H7 (cell line): ENCODE measurements around the gene MANSC4. TPM values are rescaled to one million over a fixed set of nuclear protein-coding genes. Genes with fewer than 3 reads are reported as not detected.
"Not testable (repeated sequence)": the region's sequence is repeated elsewhere in the genome, so short reads cannot be mapped to it uniquely, and the experiment has no call there.

Experiments used
- DNase-seq: peaks from one replicate; pipeline ENCODE4 v3.0.0; 2012
- H3K27me3 ChIP-seq: 2 replicates; pipeline ENCODE4 v1.6.0; 2011; ENCODE audit warnings: mild to moderate bottlenecking, low read length; ENCODE audit not compliant: control insufficient read depth, insufficient read depth
- H3K36me3 ChIP-seq: replicated peaks from 2 replicates; pipeline ENCODE4 v1.5.1; 2011; ENCODE audit warnings: low read length; ENCODE audit not compliant: control insufficient read depth, insufficient read depth
- H3K4me3 ChIP-seq: 2 replicates; pipeline ENCODE4 v1.5.1; 2011; ENCODE audit warnings: low read depth, mild to moderate bottlenecking, control low read depth, low read length, moderate library complexity; ENCODE audit not compliant: insufficient read depth
- total RNA-seq: library from RNA; depleted of rRNA; stranded (reverse); fragments of >200 nt; shearing (Covaris generic); gene quantifications from 2 replicates; pipeline ENCODE4 v1.2.3, GENCODE V29; 2014; rRNA removed

Gene MANSC4
- total RNA-seq, 1 experiment from 2014 or later: not detected

- Histone ChIP-seq H3K4me3 (no peak overlapping the region), H3K27me3 (no peaks in the 10 kb centered on the region), H3K36me3 (no peaks in the 10 kb centered on the region; the same call in none of the 2 replicates)
- DNase-seq: no peak
These were observed 25.2 kb downstream of the MANSC4 start for GRCh38 chr12:27754795-27755194.

- DNase-seq: no peak
- Histone ChIP-seq H3K36me3 (no peaks in the 10 kb centered on the region; the same call in none of the 2 replicates), H3K27me3 (no peaks in the 10 kb centered on the region), H3K4me3 (no peak overlapping the region)
These were observed 28.5 kb downstream of the MANSC4 start for GRCh38 chr12:27751386-27752047.

- Histone ChIP-seq H3K36me3 (peaks cover 3% of the 10 kb centered on the region), H3K27me3 (no peaks in the 10 kb centered on the region), H3K4me3 (no peak overlapping the region)
- no peak for DNase-seq
These were observed 32.8 kb downstream of the MANSC4 start for GRCh38 chr12:27747111-27747820.

GRCh38 chr12:27745734-27746133 lies 34.3 kb downstream of the MANSC4 start:
- H3K36me3 ChIP-seq, H3K27me3 ChIP-seq, DNase-seq, H3K4me3 ChIP-seq: not testable (repeated sequence)

GRCh38 chr12:27743601-27744000 lies 36.4 kb downstream of the MANSC4 start:
- no peak for DNase-seq
- Histone ChIP-seq H3K27me3 (no peaks in the 10 kb centered on the region), H3K36me3 (peaks cover 3% of the 10 kb centered on the region), H3K4me3 (no peak overlapping the region)

- not testable (repeated sequence) for DNase-seq, H3K36me3 ChIP-seq, H3K27me3 ChIP-seq, H3K4me3 ChIP-seq
These were observed 45.7 kb downstream of the MANSC4 start for GRCh38 chr12:27734321-27734720.

GRCh38 chr12:27733791-27734190 lies 46.2 kb downstream of the MANSC4 start:
- H3K36me3 ChIP-seq: peaks cover 2% of the 10 kb centered on the region; the same call in 1 of the 2 replicates
- H3K27me3 ChIP-seq: no peaks in the 10 kb centered on the region
- H3K4me3 ChIP-seq: no peak overlapping the region
- no peak for DNase-seq

GRCh38 chr12:27733052-27733656 lies 46.9 kb downstream of the MANSC4 start:
- H3K4me3 ChIP-seq: no peak overlapping the region
- no peaks in the 10 kb centered on the region for H3K27me3 ChIP-seq
- peaks cover 2% of the 10 kb centered on the region; the same call in 1 of the 2 replicates for H3K36me3 ChIP-seq
- DNase-seq: peak; percentile 42

GRCh38 chr12:27732281-27732680 lies 47.8 kb downstream of the MANSC4 start:
- peak; percentile 30 for DNase-seq
- Histone ChIP-seq H3K4me3 (no peak overlapping the region), H3K36me3 (peaks cover 2% of the 10 kb centered on the region; the same call in 1 of the 2 replicates), H3K27me3 (no peaks in the 10 kb centered on the region)

GRCh38 chr12:27730097-27730588 lies 49.9 kb downstream of the MANSC4 start:
- H3K27me3 ChIP-seq: no peaks in the 10 kb centered on the region
- no peaks in the 10 kb centered on the region; the same call in none of the 2 replicates for H3K36me3 ChIP-seq
- no peak overlapping the region for H3K4me3 ChIP-seq
- DNase-seq: no peak

GRCh38 chr12:27723212-27723611 lies 56.8 kb downstream of the MANSC4 start:
- H3K27me3 ChIP-seq: no peaks in the 10 kb centered on the region
- no peak for DNase-seq
- H3K4me3 ChIP-seq: no peak overlapping the region
- H3K36me3 ChIP-seq: peaks cover 2% of the 10 kb centered on the region

Other genes starting within 250 kb of the MANSC4 start
- 0.15 and 0.35 TPM in 2 replicates for gene REP15, start 83.8 kb downstream of the MANSC4 start, total RNA-seq
- 83.8 and 96.2 TPM in 2 replicates for gene MRPS35, start 69.4 kb downstream of the MANSC4 start, total RNA-seq
- 12.5 and 15.6 TPM in 2 replicates for gene KLHL42, start within 50 bp of the MANSC4 start, total RNA-seq
- 0.28 TPM in 1 of 2 replicates, not detected in the other for gene PTHLH, start 192.5 kb upstream of the MANSC4 start, total RNA-seq